ENCODE results near the gene NHP2.

Gene NHP2

GRCh38 chr5:178111925-178112324 lies 41.8 kb downstream of the NHP2 start:
- no peaks in the 10 kb centered on the region for H3K27me3 ChIP-seq (ENCODE audit: insufficient read depth, low read depth)
- no peaks in the 10 kb centered on the region for H3K79me2 ChIP-seq (ENCODE audit: insufficient read depth, low read depth)
- no peak overlapping the region for H2AFZ ChIP-seq (ENCODE audit: low read depth)
- TF ChIP-seq, protein P1, sequence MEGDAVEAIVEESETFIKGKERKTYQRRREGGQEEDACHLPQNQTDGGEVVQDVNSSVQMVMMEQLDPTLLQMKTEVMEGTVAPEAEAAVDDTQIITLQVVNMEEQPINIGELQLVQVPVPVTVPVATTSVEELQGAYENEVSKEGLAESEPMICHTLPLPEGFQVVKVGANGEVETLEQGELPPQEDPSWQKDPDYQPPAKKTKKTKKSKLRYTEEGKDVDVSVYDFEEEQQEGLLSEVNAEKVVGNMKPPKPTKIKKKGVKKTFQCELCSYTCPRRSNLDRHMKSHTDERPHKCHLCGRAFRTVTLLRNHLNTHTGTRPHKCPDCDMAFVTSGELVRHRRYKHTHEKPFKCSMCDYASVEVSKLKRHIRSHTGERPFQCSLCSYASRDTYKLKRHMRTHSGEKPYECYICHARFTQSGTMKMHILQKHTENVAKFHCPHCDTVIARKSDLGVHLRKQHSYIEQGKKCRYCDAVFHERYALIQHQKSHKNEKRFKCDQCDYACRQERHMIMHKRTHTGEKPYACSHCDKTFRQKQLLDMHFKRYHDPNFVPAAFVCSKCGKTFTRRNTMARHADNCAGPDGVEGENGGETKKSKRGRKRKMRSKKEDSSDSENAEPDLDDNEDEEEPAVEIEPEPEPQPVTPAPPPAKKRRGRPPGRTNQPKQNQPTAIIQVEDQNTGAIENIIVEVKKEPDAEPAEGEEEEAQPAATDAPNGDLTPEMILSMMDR (conservative IDR thresholded peaks at IDR 0.05; ENCODE audit: low read depth, low read length) = no peak
- H3K4me2 ChIP-seq = no peak overlapping the region
- no peaks in the 10 kb centered on the region for H4K20me1 ChIP-seq (ENCODE audit: insufficient read depth)
- H3K27ac ChIP-seq = no peak overlapping the region
- H3K36me3 ChIP-seq (ENCODE audit: insufficient read depth) = no peaks in the 10 kb centered on the region
- H3K4me1 ChIP-seq (ENCODE audit: low read depth, poor library complexity, severe bottlenecking) = no peaks in the 10 kb centered on the region
- H3K9ac ChIP-seq = no peak overlapping the region
- H3K4me3 ChIP-seq (IDR thresholded peaks at IDR 0.05; ENCODE audit: insufficient read depth, low read depth, low read length) = no peak overlapping the region

GRCh38 chr5:178110511-178110910 lies 43.2 kb downstream of the NHP2 start:
- Histone ChIP-seq H3K9ac (no peak overlapping the region), H2AFZ (ENCODE audit: low read depth) (no peak overlapping the region), H3K4me2 (no peak overlapping the region), H3K36me3 (ENCODE audit: insufficient read depth) (no peaks in the 10 kb centered on the region), H3K4me3 (IDR thresholded peaks at IDR 0.05; ENCODE audit: insufficient read depth, low read depth, low read length) (no peak overlapping the region), H3K27ac (no peak overlapping the region), H3K4me1 (ENCODE audit: low read depth, poor library complexity, severe bottlenecking) (no peaks in the 10 kb centered on the region), H3K79me2 (ENCODE audit: insufficient read depth, low read depth) (no peaks in the 10 kb centered on the region), H4K20me1 (ENCODE audit: insufficient read depth) (no peaks in the 10 kb centered on the region), H3K27me3 (ENCODE audit: insufficient read depth, low read depth) (no peaks in the 10 kb centered on the region)
- TF ChIP-seq, protein P1 (conservative IDR thresholded peaks at IDR 0.05; ENCODE audit: low read depth, low read length) = no peak

- Histone ChIP-seq H2AFZ (ENCODE audit: low read depth) (no peak overlapping the region), H3K36me3 (ENCODE audit: insufficient read depth) (no peaks in the 10 kb centered on the region), H3K9ac (no peak overlapping the region), H3K79me2 (ENCODE audit: insufficient read depth, low read depth) (no peaks in the 10 kb centered on the region), H3K4me3 (IDR thresholded peaks at IDR 0.05; ENCODE audit: insufficient read depth, low read depth, low read length) (no peak overlapping the region), H3K27me3 (ENCODE audit: insufficient read depth, low read depth) (no peaks in the 10 kb centered on the region), H3K27ac (no peak overlapping the region), H4K20me1 (ENCODE audit: insufficient read depth) (no peaks in the 10 kb centered on the region), H3K4me1 (ENCODE audit: low read depth, poor library complexity, severe bottlenecking) (no peaks in the 10 kb centered on the region), H3K4me2 (no peak overlapping the region)
- TF ChIP-seq, protein P1 (conservative IDR thresholded peaks at IDR 0.05; ENCODE audit: low read depth, low read length) = no peak
Observed at GRCh38 chr5:178108966-178109365, 44.7 kb downstream of the NHP2 start.

DNA sequence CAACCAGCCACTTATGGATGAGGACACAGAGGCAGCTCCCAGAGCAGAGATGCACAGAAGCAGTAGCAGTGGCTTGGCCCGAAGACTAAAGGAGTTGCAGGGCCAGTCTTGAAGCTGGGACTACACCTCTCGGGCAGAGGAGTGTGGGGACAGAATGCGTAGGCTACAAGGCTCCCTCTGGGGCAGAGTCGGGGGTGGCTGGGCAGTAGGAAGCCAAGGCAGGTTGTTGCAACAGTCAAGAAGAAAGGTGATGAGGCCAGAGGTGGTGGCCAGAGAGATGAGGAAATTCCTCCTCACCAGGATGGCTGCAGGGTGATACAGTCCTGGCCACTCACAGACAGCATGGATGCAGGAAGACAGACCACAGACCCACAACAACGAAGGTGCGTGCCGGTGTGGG lies 45.2 kb downstream of the NHP2 start:
- Histone ChIP-seq H3K36me3 (ENCODE audit: insufficient read depth) (no peaks in the 10 kb centered on the region), H3K27ac (no peak overlapping the region), H3K79me2 (ENCODE audit: insufficient read depth, low read depth) (no peaks in the 10 kb centered on the region), H3K4me1 (ENCODE audit: low read depth, poor library complexity, severe bottlenecking) (no peaks in the 10 kb centered on the region), H3K9ac (no peak overlapping the region), H3K27me3 (ENCODE audit: insufficient read depth, low read depth) (no peaks in the 10 kb centered on the region), H3K4me2 (no peak overlapping the region), H3K4me3 (IDR thresholded peaks at IDR 0.05; ENCODE audit: insufficient read depth, low read depth, low read length) (no peak overlapping the region), H4K20me1 (ENCODE audit: insufficient read depth) (no peaks in the 10 kb centered on the region), H2AFZ (ENCODE audit: low read depth) (no peak overlapping the region)
- TF ChIP-seq, protein P1 (conservative IDR thresholded peaks at IDR 0.05; ENCODE audit: low read depth, low read length) = no peak

Measured in KMS-11 (cell line).